IMR-90 (cell line): ENCODE measurements around the gene RBM25. TPM values are rescaled to one million over a fixed set of nuclear protein-coding genes. Genes with fewer than 3 reads are reported as not detected.
A peak's percentile ranks its signal among the peaks of the same experiment; 100 is the strongest.

Experiments
- ATAC-seq: fragments of 200-7000 bp; cut with Tn5 transposase; 2 replicates; pipeline ENCODE4 v1.9.1; 2020; ENCODE audit warnings: low read depth, mild to moderate bottlenecking, moderate library complexity
- BruUV-seq: library from RNA; stranded (reverse); fragments of 400-500 nt; replicated peaks from 2 replicates; lab custom pipeline; 2021; lab: Mats Ljungman, UMichigan
- CTCF ChIA-PET: fragments of 300-600 bp; formaldehyde crosslinking; extraction: SDS; loops from one replicate; lab custom pipeline; 2021; ENCODE audit warnings: antibody characterized with exemption; lab: Yijun Ruan, JAX
- POLR2A ChIA-PET: fragments of 300-600 bp; sonication (Branson Sonifier 250); formaldehyde crosslinking; loops from one replicate; lab custom pipeline; 2022; ENCODE audit warnings: antibody characterized with exemption; ENCODE audit not compliant: unreplicated experiment; lab: Charles Lee
- DNase-seq: peaks from one replicate; pipeline ENCODE4 v3.0.0; 2013
- H2AFZ ChIP-seq: replicated peaks from 2 replicates; pipeline ENCODE3; 2013; ENCODE audit warnings: low read length, mild to moderate bottlenecking; ENCODE audit not compliant: poor library complexity
- H2AK5ac ChIP-seq: 2 replicates; pipeline ENCODE4 v1.6.1; 2013; ENCODE audit warnings: low read depth, low read length, inconsistent platforms
- H2AK9ac ChIP-seq: replicated peaks from 2 replicates; pipeline ENCODE3; 2013; ENCODE audit warnings: mild to moderate bottlenecking, low read depth, low read length, moderate library complexity; ENCODE audit not compliant: poor library complexity
- H2BK120ac ChIP-seq: 2 replicates; pipeline ENCODE4 v1.6.1; 2013; ENCODE audit warnings: low read depth, low read length, inconsistent platforms
- H2BK15ac ChIP-seq: 3 replicates; pipeline ENCODE4 v1.6.1; 2013; ENCODE audit warnings: low read depth, low read length, inconsistent platforms
- H2BK20ac ChIP-seq: 2 replicates; pipeline ENCODE4 v1.6.1; 2013; ENCODE audit warnings: low read depth, mild to moderate bottlenecking, inconsistent platforms, low read length, moderate library complexity
- H2BK5ac ChIP-seq: 2 replicates; pipeline ENCODE4 v1.6.1; 2013; ENCODE audit warnings: mild to moderate bottlenecking, low read depth, low read length, inconsistent platforms; ENCODE audit not compliant: poor library complexity, severe bottlenecking
- H3K14ac ChIP-seq: replicated peaks from 2 replicates; pipeline ENCODE4 v1.6.1; 2013; ENCODE audit warnings: low read depth, low read length, inconsistent platforms
- H3K18ac ChIP-seq: 2 replicates; pipeline ENCODE4 v1.6.1; 2013; ENCODE audit warnings: low read depth, low read length, control low read depth
- H3K23ac ChIP-seq: 2 replicates; pipeline ENCODE4 v1.6.1; 2013; ENCODE audit warnings: low read depth, low read length, inconsistent platforms
- H3K27ac ChIP-seq: 2 replicates; pipeline ENCODE4 v1.5.1; 2013; ENCODE audit warnings: mild to moderate bottlenecking, control low read depth, low read length; ENCODE audit not compliant: insufficient read depth
- H3K27me3 ChIP-seq: 2 replicates; pipeline ENCODE4 v1.6.1; 2013; ENCODE audit warnings: low read length; ENCODE audit not compliant: control insufficient read depth, insufficient read depth
- H3K36me3 ChIP-seq: 2 replicates; pipeline ENCODE4 v1.6.1; 2013; ENCODE audit warnings: low read length, mixed read lengths; ENCODE audit not compliant: control insufficient read depth, insufficient read depth
- H3K4ac ChIP-seq: 2 replicates; pipeline ENCODE4 v1.6.1; 2013; ENCODE audit warnings: low read depth, low read length, inconsistent platforms
- H3K4me1 ChIP-seq: 2 replicates; pipeline ENCODE4 v1.6.1; 2013; ENCODE audit warnings: low read length, mixed read lengths; ENCODE audit not compliant: control insufficient read depth, insufficient read depth
- H3K4me2 ChIP-seq: 2 replicates; pipeline ENCODE4 v1.6.1; 2013; ENCODE audit warnings: low read depth, mild to moderate bottlenecking, control low read depth, low read length, moderate library complexity
- H3K4me3 ChIP-seq: 2 replicates; pipeline ENCODE4 v1.5.1; 2013; ENCODE audit warnings: low read depth, mild to moderate bottlenecking, control low read depth, low read length, moderate library complexity; ENCODE audit not compliant: insufficient read depth
- H3K56ac ChIP-seq: 2 replicates; pipeline ENCODE4 v1.6.1; 2013; ENCODE audit warnings: low read length, inconsistent platforms; ENCODE audit not compliant: insufficient read depth; ENCODE audit errors: extremely low read depth
- H3K79me1 ChIP-seq, 2 experiments: 2 replicates each; pipeline ENCODE4 v1.6.1; 2013; ENCODE audit warnings: low read length in 2 of 2, inconsistent platforms in 1 of 2, low read depth in 1 of 2
- H3K9ac ChIP-seq: 2 replicates; pipeline ENCODE4 v1.6.1; 2013; ENCODE audit warnings: low read depth, low read length, control low read depth
- H3K9me1 ChIP-seq: 2 replicates; pipeline ENCODE4 v1.6.1; 2013; ENCODE audit warnings: low read length, inconsistent platforms; ENCODE audit not compliant: insufficient read depth
- H3K9me3 ChIP-seq: 2 replicates; pipeline ENCODE4 v1.6.1; 2013; ENCODE audit warnings: low read length; ENCODE audit not compliant: control insufficient read depth, insufficient read depth
- H4K20me1 ChIP-seq: 2 replicates; pipeline ENCODE4 v1.6.1; 2013; ENCODE audit warnings: low read length, inconsistent platforms; ENCODE audit not compliant: insufficient read depth
- H4K5ac ChIP-seq: 2 replicates; pipeline ENCODE4 v1.6.1; 2013; ENCODE audit warnings: mild to moderate bottlenecking, low read depth, low read length, control low read depth
- H4K8ac ChIP-seq, 2 experiments: 2 replicates each; pipeline ENCODE4 v1.6.1; 2013; ENCODE audit warnings: low read depth in 2 of 2, low read length in 2 of 2, control low read depth in 1 of 2, inconsistent platforms in 1 of 2
- H4K91ac ChIP-seq: 2 replicates; pipeline ENCODE4 v1.6.1; 2013; ENCODE audit warnings: low read depth, low read length, inconsistent platforms; ENCODE audit not compliant: insufficient read depth
- BHLHE40 ChIP-seq: fragments of 150-350 bp; IDR thresholded peaks from 2 replicates; pipeline ENCODE4 v1.6.1; 2016; ENCODE audit warnings: mild to moderate bottlenecking, low read depth, low read length
- CHD1 ChIP-seq: IDR thresholded peaks from 2 replicates; pipeline ENCODE4 v1.6.1; 2012; ENCODE audit warnings: low read depth, low read length, improper control_type of control experiment
- ELK1 ChIP-seq: fragments of 150-350 bp; IDR thresholded peaks from 2 replicates; pipeline ENCODE4 v1.6.1; 2016; ENCODE audit warnings: low read depth, mild to moderate bottlenecking, low read length, moderate library complexity, borderline replicate concordance
- MAFK ChIP-seq: IDR thresholded peaks from 2 replicates; pipeline ENCODE4 v1.6.1; 2012; ENCODE audit warnings: low read depth, low read length, improper control_type of control experiment
- MAZ ChIP-seq: IDR thresholded peaks from 2 replicates; pipeline ENCODE4 v1.6.1; 2012; ENCODE audit warnings: low read depth, mild to moderate bottlenecking, low read length, improper control_type of control experiment, moderate library complexity, borderline replicate concordance
- POLR2A ChIP-seq: IDR thresholded peaks from 2 replicates; pipeline ENCODE4 v1.6.1; 2012; ENCODE audit warnings: mild to moderate bottlenecking, low read depth, low read length
- RAD21 ChIP-seq: IDR thresholded peaks from 2 replicates; pipeline ENCODE4 v1.6.1; 2012; ENCODE audit warnings: low read length, improper control_type of control experiment
- RCOR1 ChIP-seq: IDR thresholded peaks from 2 replicates; pipeline ENCODE4 v1.6.1; 2012; ENCODE audit warnings: mild to moderate bottlenecking, low read length, improper control_type of control experiment; ENCODE audit not compliant: insufficient replicate concordance
- RFX5 ChIP-seq: IDR thresholded peaks from 2 replicates; pipeline ENCODE4 v1.8.0; 2012; ENCODE audit warnings: low read depth, mild to moderate bottlenecking, low read length, moderate library complexity
- SMC3 ChIP-seq: fragments of 150-350 bp; IDR thresholded peaks from 2 replicates; pipeline ENCODE4 v1.6.1; 2016; ENCODE audit warnings: low read depth, mild to moderate bottlenecking, antibody characterized with exemption, low read length, moderate library complexity
- WGBS, 2 experiments: methylation state at CpG; one replicate each; pipeline versions ENCODE4 v1.1.5 to v1.1.7; 2013; ENCODE audit warnings: missing lambda C conversion rate in 2 of 2; ENCODE audit not compliant: insufficient read length in 1 of 2; ENCODE audit errors: extremely low coverage in 2 of 2; 5-methylcytosine and 5-hydroxymethylcytosine counted together
- dilution Hi-C: fragments of 300-500 bp; cut with HindIII; formaldehyde crosslinking; loops from one replicate; pipeline ENCODE4 v1.14.3; 2018; ENCODE audit warnings: low sequenced_read_pairs; ENCODE audit not compliant: unreplicated experiment
- in situ Hi-C: fragments of 300-500 bp; cut with MboI; formaldehyde crosslinking; loops from 3 replicates; pipeline ENCODE4 v1.14.3; 2019; ENCODE audit warnings: low sequenced_read_pairs, inconsistent platforms, mixed read lengths
- intact Hi-C: fragments of 100-400 bp; cut with micrococcal nuclease; formaldehyde crosslinking; loops from 2 replicates; pipeline ENCODE4 v1.10.0; 2022
- polyA plus RNA-seq, 3 experiments: library from polyadenylated mRNA; depleted of rRNA; stranded (reverse); fragments of >200 nt; gene quantifications; 2 replicates each; pipeline ENCODE4 v1.2.3, GENCODE V29; 2012; ENCODE audit warnings: low replicate concordance in 1 of 3
- total RNA-seq: library from RNA; depleted of rRNA; stranded (reverse); fragments of >200 nt; gene quantifications from 2 replicates; pipeline ENCODE4 v1.2.3, GENCODE V29; 2012
- TF ChIP-seq, protein P1 (sequence below): conservative IDR thresholded peaks from 2 replicates; pipeline ENCODE4 v1.5.1; 2012; ENCODE audit warnings: mild to moderate bottlenecking, low read depth, low read length, improper control_type of control experiment

RBM25 gene
- total and polyA plus RNA-seq, 2 of the 4 experiments (the other 2 are of a cell fraction): 32.3 to 32.9 TPM

DNA sequence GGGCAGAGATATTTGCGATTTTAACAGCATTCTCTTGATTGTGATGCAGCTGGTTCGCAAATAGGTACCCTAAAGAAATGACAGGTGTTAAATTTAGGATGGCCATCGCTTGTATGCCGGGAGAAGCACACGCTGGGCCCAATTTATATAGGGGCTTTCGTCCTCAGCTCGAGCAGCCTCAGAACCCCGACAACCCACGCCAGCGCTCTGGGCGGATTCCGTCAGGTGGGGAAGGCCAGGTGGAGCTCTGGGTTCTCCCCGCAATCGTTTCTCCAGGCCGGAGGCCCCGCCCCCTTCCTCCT is 77.7 kb downstream of the RBM25 start:
- no TSS peak for BruUV-seq

More for the DNA sequence above, 77.7 kb downstream of the RBM25 start:
- Histone ChIP-seq H3K27ac (no peak overlapping the region), H3K9me1 (peaks cover 6% of the 10 kb centered on the region; the same call in 1 of the 2 replicates), H2AK5ac (no peak overlapping the region), H3K9ac (peak overlapping the region; percentile 19; the same call in 1 of the 2 replicates), H3K23ac (0 out of 2 replicates have a peak overlapping the region, but pooled peaks have one; percentile 7), H2AK9ac (no peak overlapping the region), H3K27me3 (no peaks in the 10 kb centered on the region), H2BK120ac (no peak overlapping the region), H3K4ac (peak overlapping the region; percentile 49), H3K4me3 (peak overlapping the region; percentile 68), H4K91ac (no peak overlapping the region), H2BK20ac (no peak overlapping the region), H3K9me3 (no peaks in the 10 kb centered on the region), H3K4me1 (peaks cover 4% of the 10 kb centered on the region), H3K36me3 (no peaks in the 10 kb centered on the region), H3K14ac (peak overlapping the region; percentile 65), H3K18ac (no peak overlapping the region), H4K8ac (peak overlapping the region; percentile 81 to 88), H3K56ac (no peak overlapping the region), H2BK15ac (no peak overlapping the region), H2AFZ (peak overlapping the region; percentile 90), H3K4me2 (peak overlapping the region; percentile 56), H3K79me1 (peaks cover 0 to 22% of the 10 kb centered on the region in 2 experiments; a peak in 2 of 4 replicates), H4K20me1 (peaks cover 10% of the 10 kb centered on the region), H4K5ac (peak overlapping the region; percentile 9; the same call in 1 of the 2 replicates), H2BK5ac (no peak overlapping the region)
- in situ Hi-C loops (no loop called here), intact Hi-C loops (no loop called here), dilution Hi-C loops (no loop called here)
- no peak for ATAC-seq
- ChIA-PET POLR2A (interaction anchor here (0.6 kb wide), 1 partner anchor 136 kb away, joined by 3 read pairs; no protein-coding TSS in a partner anchor), CTCF (no interaction called here)
- DNase-seq: no peak
- 20% methylated on average over 4 of the region's 16 CpGs; no CpG with 5 or more reads in 1 of the 2 experiments for WGBS, 2 experiments
- TF ChIP-seq RCOR1 (no peak), BHLHE40 (no peak), POLR2A (no peak), MAFK (no peak), MAZ (no peak), RFX5 (no peak), SMC3 (no peak), ELK1 (no peak), CHD1 (no peak), RAD21 (no peak)
- TF ChIP-seq, protein P1, sequence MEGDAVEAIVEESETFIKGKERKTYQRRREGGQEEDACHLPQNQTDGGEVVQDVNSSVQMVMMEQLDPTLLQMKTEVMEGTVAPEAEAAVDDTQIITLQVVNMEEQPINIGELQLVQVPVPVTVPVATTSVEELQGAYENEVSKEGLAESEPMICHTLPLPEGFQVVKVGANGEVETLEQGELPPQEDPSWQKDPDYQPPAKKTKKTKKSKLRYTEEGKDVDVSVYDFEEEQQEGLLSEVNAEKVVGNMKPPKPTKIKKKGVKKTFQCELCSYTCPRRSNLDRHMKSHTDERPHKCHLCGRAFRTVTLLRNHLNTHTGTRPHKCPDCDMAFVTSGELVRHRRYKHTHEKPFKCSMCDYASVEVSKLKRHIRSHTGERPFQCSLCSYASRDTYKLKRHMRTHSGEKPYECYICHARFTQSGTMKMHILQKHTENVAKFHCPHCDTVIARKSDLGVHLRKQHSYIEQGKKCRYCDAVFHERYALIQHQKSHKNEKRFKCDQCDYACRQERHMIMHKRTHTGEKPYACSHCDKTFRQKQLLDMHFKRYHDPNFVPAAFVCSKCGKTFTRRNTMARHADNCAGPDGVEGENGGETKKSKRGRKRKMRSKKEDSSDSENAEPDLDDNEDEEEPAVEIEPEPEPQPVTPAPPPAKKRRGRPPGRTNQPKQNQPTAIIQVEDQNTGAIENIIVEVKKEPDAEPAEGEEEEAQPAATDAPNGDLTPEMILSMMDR: no peak
